HepG2 (cell line): ENCODE measurements around the gene HSD17B2. TPM values are rescaled to one million over a fixed set of nuclear protein-coding genes. Genes with fewer than 3 reads are reported as not detected.

Source experiments
- ATRX ChIP-seq: sonication (generic); formaldehyde crosslinking; IDR thresholded peaks from 2 replicates; pipeline ENCODE4 v1.4.0; 2020; ENCODE audit warnings: missing genetic modification reagents, borderline replicate concordance
- BATF2 ChIP-seq: sonication (generic); formaldehyde crosslinking; IDR thresholded peaks from 2 replicates; pipeline ENCODE4 v1.8.0; 2022; ENCODE audit warnings: mild to moderate bottlenecking, missing genetic modification reagents, moderate library complexity
- CCAR2 ChIP-seq: fragments of 200-400 bp; formaldehyde crosslinking; optimal IDR thresholded peaks from 2 replicates; pipeline ENCODE3; 2018; ENCODE audit warnings: low read depth, mild to moderate bottlenecking, low read length, moderate library complexity
- DMAP1 ChIP-seq: IDR thresholded peaks from 2 replicates; pipeline ENCODE4 v1.6.1; 2016
- FOXA3 ChIP-seq: IDR thresholded peaks from 2 replicates; pipeline ENCODE4 v1.6.1; 2016; ENCODE audit warnings: missing genetic modification reagents, missing compliant biosample characterization
- FOXP1 ChIP-seq, 2 experiments: fragments of 450-650 bp in 1 of 2; IDR thresholded peaks; 2 replicates each; pipeline ENCODE4 v1.6.1; 2017 to 2018; ENCODE audit warnings: antibody characterized with exemption in 1 of 2
- HINFP ChIP-seq: sonication (generic); formaldehyde crosslinking; IDR thresholded peaks from 2 replicates; pipeline ENCODE4 v1.4.0; 2020; ENCODE audit warnings: low read depth, mild to moderate bottlenecking, missing genetic modification reagents
- HOXA5 ChIP-seq: sonication (generic); formaldehyde crosslinking; IDR thresholded peaks from 2 replicates; pipeline ENCODE4 v1.4.0; 2020; ENCODE audit warnings: missing genetic modification reagents
- IRF9 ChIP-seq: sonication (generic); formaldehyde crosslinking; IDR thresholded peaks from 2 replicates; pipeline ENCODE4 v1.8.0; 2022; ENCODE audit warnings: missing genetic modification reagents, mild to moderate bottlenecking, borderline replicate concordance
- NKX3-1 ChIP-seq: sonication (generic); formaldehyde crosslinking; IDR thresholded peaks from 2 replicates; pipeline ENCODE4 v1.5.0; 2020; ENCODE audit warnings: missing genetic modification reagents
- RAD51 ChIP-seq: fragments of 450-650 bp; IDR thresholded peaks from 2 replicates; pipeline ENCODE4 v1.6.1; 2016; ENCODE audit warnings: borderline replicate concordance
- TERF1 ChIP-seq: sonication (generic); formaldehyde crosslinking; IDR thresholded peaks from 2 replicates; pipeline ENCODE4 v1.8.0; 2022; ENCODE audit warnings: mild to moderate bottlenecking, missing genetic modification reagents, moderate library complexity
- TMF1 ChIP-seq: sonication (generic); formaldehyde crosslinking; IDR thresholded peaks from 2 replicates; pipeline ENCODE4 v1.8.1; 2022; ENCODE audit warnings: low read depth, missing genetic modification reagents
- TRIM22 ChIP-seq: fragments of 450-650 bp; IDR thresholded peaks from 2 replicates; pipeline ENCODE4 v1.6.1; 2017
- UBTF ChIP-seq: sonication (generic); formaldehyde crosslinking; IDR thresholded peaks from 2 replicates; pipeline ENCODE4 v1.4.0; 2020; ENCODE audit warnings: mild to moderate bottlenecking, missing genetic modification reagents
- ZC3H4 ChIP-seq: sonication (generic); formaldehyde crosslinking; IDR thresholded peaks from 2 replicates; pipeline ENCODE4 v1.4.0; 2020; ENCODE audit warnings: missing genetic modification reagents, borderline replicate concordance
- ZNF124 ChIP-seq: sonication (generic); formaldehyde crosslinking; IDR thresholded peaks from 2 replicates; pipeline ENCODE4 v1.4.0; 2020; ENCODE audit warnings: missing genetic modification reagents
- ZNF136 ChIP-seq: sonication (generic); formaldehyde crosslinking; IDR thresholded peaks from 2 replicates; pipeline ENCODE4 v1.8.1; 2022; ENCODE audit warnings: low read depth, mild to moderate bottlenecking, moderate library complexity, missing genetic modification reagents
- ZNF180 ChIP-seq: sonication (generic); formaldehyde crosslinking; IDR thresholded peaks from 2 replicates; pipeline ENCODE4 v1.4.0; 2020; ENCODE audit warnings: low read depth, missing genetic modification reagents, borderline replicate concordance
- ZNF230 ChIP-seq: sonication (generic); formaldehyde crosslinking; IDR thresholded peaks from 2 replicates; pipeline ENCODE4 v1.4.0; 2020; ENCODE audit warnings: mild to moderate bottlenecking, missing genetic modification reagents
- ZNF644 ChIP-seq: IDR thresholded peaks from 2 replicates; pipeline ENCODE4 v1.6.1; 2016; ENCODE audit warnings: low read depth
- ZNF75D ChIP-seq: sonication (generic); formaldehyde crosslinking; IDR thresholded peaks from 2 replicates; pipeline ENCODE4 v1.8.1; 2023; ENCODE audit warnings: missing genetic modification reagents, mild to moderate bottlenecking, borderline replicate concordance
- polyA plus RNA-seq, 8 experiments: library from polyadenylated mRNA; depleted of rRNA in 3 of 8; stranded (reverse) in 7 of 8; unstranded in 1 of 8; fragments of >200 nt; fragmentation: Illumina TruSeq in 4 of 8; extraction: Trizol in 4 of 8; gene quantifications; 2 replicates each; pipeline versions ENCODE4 v1.2.1 to v1.2.3, GENCODE V29; 2011 to 2016; ENCODE audit warnings: low read depth in 4 of 8, missing spikeins in 1 of 8, mixed read lengths in 1 of 8; ENCODE audit not compliant: insufficient read depth in 1 of 8
- total RNA-seq, 5 experiments: library from RNA; depleted of rRNA; stranded (reverse); fragments of >200 nt; fragmentation: Illumina TruSeq; extraction: Trizol; gene quantifications; 2 replicates each; pipeline ENCODE4 v1.2.3, GENCODE V29; 2016; ENCODE audit warnings: low read depth in 1 of 5

Gene HSD17B2
- total and polyA plus RNA-seq, 2 of the 13 experiments (the other 11 are each of a cell fraction or from before 2014, with no cell fraction given), result 26.3 to 69.3 TPM

GRCh38 chr16:82067042-82067803 is 32.2 kb downstream of the HSD17B2 start (continued):
- TF ChIP-seq TERF1 (CRISPR knock-in tag) (no peak), HOXA5 (CRISPR knock-in tag) (peak; percentile 47; the same call in 1 of the 2 replicates), DMAP1 (CRISPR knock-in tag) (0 out of 2 replicates have a peak, but pooled peaks have one; percentile 24), TRIM22 (no peak), TMF1 (0 out of 2 replicates have a peak, but pooled peaks have one; percentile 29), BATF2 (no peak), IRF9 (CRISPR knock-in tag) (no peak), RAD51 (no peak), ZNF644 (peak; percentile 27; the same call in 1 of the 2 replicates), ZNF230 (CRISPR knock-in tag) (no peak), ZC3H4 (CRISPR knock-in tag) (no peak), ATRX (no peak), FOXA3 (CRISPR knock-in tag) (0 out of 2 replicates have a peak, but pooled peaks have one; percentile 8), ZNF180 (CRISPR knock-in tag) (no peak), CCAR2 (no peak), ZNF75D (CRISPR knock-in tag) (no peak), ZNF124 (CRISPR knock-in tag) (no peak), NKX3-1 (no peak), FOXP1 (IDR thresholded peaks at IDR 0.05) (no peak), FOXP1 (CRISPR knock-in tag; IDR thresholded peaks at IDR 0.05) (peak; percentile 40; the same call in 1 of the 2 replicates), UBTF (CRISPR knock-in tag) (no peak), ZNF136 (CRISPR knock-in tag) (no peak), HINFP (CRISPR knock-in tag) (no peak)
